HuH-7.5 (cell line): ENCODE data around the gene CYTL1.
"Not testable (repeated sequence)": the region's sequence is repeated elsewhere in the genome, so short reads cannot be mapped to it uniquely, and the experiment has no call there.

Source experiments
- DNase-seq: peaks from one replicate; pipeline ENCODE4 v3.0.0; 2011; ENCODE audit warnings: low spot score

CYTL1 gene

GRCh38 chr4:5033281-5033841 is 14.1 kb upstream of the CYTL1 start:
- DNase-seq, result no peak

DNA sequence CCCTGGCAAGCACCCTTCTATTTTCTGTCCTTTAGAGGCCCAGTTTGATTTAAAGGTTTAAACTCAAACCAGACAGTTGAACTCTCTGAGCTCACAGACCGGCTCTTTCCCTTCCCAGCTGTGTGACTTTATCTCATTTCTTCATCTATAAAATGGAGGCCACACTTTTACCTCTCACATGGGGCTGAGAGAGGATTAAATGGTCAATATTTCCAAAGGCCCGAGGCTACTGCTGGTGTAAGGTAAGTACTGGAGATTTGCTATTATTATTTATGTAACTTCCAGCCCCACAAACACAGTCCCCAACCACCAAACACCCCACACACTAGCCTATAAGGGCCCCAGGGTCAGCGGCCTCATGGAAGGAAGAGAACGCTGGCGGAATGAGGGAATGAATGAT is 13.6 kb upstream of the CYTL1 start:
- no peak for DNase-seq

GRCh38 chr4:5030927-5031326 is 11.7 kb upstream of the CYTL1 start:
- DNase-seq, result no peak

DNA sequence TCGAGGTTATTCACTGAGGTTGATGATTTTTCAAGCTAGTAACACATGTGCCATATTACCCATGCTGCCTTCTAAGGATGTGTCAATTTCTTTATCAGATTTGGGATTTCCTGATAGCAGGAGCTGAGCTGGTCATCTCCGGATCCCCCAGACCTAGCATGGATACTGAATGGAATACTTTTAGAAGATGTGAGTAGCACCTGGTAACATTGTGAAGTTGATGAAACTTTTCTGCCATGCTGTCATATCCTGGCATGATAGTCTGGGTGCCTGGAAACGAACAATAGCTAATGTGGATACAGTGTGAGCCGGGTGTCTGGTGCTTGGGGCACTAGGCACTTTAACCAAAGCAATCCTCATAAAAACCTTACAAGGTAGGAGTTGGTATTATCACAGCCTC is 11.0 kb upstream of the CYTL1 start:
- DNase-seq, result no peak

GRCh38 chr4:5029447-5029846 is 10.2 kb upstream of the CYTL1 start:
- no peak for DNase-seq

DNA sequence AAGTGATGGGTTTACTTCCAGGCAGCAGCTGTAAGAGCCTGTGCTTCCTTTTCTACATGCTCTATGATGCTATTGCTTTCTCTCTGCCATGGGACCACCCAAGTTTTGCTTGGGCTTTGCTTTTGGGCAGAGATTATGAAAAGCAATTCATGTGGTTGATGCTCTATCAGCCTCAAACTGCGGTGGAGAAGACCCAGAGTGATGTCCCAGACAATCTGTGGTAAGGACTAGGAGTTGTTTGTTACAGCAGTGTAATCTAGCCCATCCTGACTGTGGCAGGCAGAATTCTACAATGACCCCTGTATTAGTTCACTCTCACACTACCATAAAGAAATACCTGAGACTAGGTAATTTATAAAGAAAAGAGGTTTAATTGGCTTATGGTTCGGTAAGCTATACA is 9.2 kb upstream of the CYTL1 start:
- DNase-seq, result no peak

GRCh38 chr4:5027346-5027745 is 8.1 kb upstream of the CYTL1 start:
- no peak for DNase-seq

GRCh38 chr4:5026371-5026770 is 7.1 kb upstream of the CYTL1 start:
- DNase-seq, result no peak

DNA sequence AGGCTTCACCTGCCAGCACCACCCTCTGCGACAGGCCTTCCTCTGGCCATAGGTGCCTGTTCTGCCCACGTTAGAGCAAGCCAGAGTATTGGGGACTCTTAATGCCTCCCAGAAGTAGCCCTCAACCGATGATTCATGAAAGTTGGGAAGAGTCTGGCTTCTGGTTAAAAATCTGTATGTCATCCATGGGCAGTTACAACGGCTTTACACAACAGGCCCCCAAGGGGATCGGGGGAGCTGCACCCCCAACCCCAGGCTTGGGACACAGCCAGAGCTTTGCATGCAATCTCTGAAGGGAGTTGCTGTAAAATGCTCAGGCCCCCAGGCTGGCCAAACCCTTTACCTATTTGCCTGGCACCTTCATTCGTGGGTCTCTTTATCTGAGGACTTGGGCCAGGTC is 5.4 kb upstream of the CYTL1 start:
- no peak for DNase-seq

- DNase-seq, result no peak
These were observed 2.3 kb upstream of the CYTL1 start for GRCh38 chr4:5021546-5021945.

GRCh38 chr4:5020341-5020740 is 1.1 kb upstream of the CYTL1 start:
- no peak for DNase-seq

DNA sequence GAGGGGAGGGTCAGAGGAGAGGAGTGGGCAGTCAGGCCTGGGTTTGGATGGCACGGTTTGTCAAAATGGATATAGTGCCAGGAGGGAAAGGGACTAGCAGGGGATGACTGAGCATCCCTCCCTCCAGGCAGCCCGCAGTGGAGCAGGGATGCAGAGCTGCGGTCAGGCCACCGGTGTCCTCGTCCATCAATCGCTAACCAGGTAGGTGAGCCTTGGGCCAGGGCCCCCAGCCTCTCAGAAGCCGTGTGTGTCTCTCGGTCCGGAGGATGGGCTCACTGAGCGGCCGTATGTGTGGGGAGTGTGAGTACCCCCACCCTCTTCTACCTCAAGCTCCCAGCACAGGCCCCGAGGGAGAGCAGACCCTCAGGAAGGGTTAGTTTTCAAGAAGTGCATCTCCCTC is 538 bp upstream of the CYTL1 start:
- no peak for DNase-seq

DNA sequence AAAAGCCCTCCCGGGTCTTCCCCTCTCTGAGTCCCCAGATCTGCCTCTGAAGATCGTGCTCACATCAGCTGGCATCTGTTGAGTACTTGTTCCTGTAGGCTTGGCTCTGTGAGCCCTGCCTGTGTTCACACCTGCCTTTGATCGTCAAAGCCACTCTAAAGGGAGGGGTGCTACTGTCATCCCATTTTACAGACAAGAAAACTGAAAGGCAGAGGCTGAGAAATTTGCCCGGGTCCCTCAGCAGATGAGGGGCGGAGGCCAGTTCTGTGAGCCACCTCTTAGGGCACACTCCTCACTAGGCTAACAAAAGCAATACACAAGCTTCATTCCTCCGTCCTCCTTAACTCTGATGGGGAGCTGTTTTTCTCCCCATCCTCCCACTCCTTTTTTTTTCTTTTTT is 655 bp downstream of the CYTL1 start:
- no peak for DNase-seq

DNA sequence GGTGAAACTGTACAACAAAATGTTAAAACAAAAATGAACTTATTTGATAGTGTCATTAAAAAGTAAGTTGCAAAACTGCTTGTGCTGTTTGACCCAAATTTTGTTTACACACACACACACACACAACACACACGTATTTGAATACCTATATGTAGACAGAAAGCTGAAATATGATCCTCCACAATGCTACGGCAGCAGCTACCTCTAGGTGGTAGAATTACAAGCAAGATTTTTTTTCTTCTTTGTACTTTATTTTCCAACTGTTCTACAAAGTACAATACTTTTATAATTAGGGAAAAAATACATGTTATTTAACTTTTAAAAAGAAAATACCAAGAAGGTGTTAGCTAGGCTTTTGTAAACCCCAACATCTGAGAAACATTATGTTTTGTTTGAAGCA is 1.2 kb downstream of the CYTL1 start:
- DNase-seq, result no peak

DNA sequence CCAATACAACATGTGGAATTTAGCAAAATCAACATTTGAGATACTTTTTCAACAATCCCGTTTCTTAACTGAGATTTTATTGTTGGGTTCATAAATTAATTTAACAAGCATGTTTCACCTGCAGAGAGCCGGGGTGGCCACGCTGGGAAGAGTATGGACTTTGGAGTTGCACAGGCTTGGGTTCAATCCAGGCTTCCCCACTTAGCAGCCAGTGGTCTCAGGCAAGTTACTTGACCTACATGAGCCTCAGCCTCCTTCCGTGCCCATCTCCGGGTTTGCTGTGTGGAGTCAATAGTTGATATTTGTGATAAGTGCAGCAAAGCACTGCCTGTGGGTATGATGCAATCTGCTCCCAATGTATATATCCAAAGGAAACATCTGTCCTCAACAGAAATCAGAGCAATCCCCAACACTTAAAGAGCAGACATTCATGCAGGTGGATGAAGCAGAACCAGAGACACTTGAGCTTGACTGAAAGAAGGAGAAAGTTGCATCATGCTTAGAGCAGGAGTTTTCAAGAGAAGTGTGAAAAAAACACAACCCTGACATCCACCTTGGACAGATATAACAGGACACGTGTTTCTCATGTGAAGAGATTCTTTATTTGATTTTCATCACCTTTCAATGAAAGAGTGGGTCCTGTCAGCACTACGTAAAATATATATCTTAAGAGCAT is 5.1 kb downstream of the CYTL1 start:
- no peak for DNase-seq

GRCh38 chr4:5012958-5013357 is 6.3 kb downstream of the CYTL1 start:
- no peak for DNase-seq

DNA sequence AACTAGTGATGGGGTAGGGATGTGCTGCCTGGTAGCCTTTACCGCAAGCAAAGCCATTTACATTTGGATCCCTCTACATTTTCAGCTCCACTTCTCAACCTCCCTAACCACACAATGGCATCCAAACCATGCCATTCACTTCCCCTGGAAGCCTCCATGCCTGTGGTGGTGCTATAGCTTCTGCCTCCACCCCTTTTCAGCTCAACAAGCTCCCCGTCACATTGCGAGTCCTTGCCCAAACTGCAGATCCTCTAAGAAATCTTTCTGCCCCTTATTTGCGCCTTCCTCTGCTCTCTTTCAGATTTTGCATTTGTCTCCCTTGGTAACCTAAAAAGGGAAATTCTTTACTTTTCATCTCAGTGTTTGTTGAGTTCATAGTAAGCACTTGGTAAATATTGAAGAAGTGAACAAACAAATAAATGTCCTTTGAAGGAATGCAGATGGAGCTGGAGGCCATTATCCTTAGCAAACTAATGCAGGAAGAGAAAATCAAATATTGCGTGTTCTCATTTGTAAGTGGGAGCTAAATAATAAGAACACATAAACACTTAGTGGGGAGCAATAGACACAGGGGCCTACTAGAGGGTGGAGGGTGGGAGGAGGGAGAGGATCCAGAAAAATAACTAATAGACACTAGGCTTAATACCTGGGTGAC is 6.9 kb downstream of the CYTL1 start:
- no peak for DNase-seq

GRCh38 chr4:5010984-5011383 is 8.3 kb downstream of the CYTL1 start:
- no peak for DNase-seq

DNA sequence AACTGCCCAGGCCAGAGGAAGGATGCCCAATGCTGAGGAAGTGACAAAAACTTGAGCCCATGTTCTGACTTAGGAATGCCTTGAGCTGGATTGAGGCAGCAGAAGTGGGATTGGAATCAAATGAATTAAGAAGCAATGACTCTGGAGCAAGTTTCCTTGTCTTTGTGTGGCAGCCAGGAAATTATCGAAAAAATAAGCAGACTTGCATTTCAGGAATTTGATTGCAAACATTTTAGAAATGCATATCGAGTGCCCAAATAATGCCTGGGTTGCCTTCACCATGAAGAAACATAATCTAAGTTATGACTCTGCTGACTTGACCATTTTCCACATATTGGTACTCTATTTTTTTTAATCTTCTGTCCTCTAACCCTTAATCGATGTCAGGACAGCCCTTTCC is 9.5 kb downstream of the CYTL1 start:
- DNase-seq, result no peak

- DNase-seq, result not testable (repeated sequence)
These were observed 12.3 kb downstream of the CYTL1 start for GRCh38 chr4:5006932-5007331.

DNA sequence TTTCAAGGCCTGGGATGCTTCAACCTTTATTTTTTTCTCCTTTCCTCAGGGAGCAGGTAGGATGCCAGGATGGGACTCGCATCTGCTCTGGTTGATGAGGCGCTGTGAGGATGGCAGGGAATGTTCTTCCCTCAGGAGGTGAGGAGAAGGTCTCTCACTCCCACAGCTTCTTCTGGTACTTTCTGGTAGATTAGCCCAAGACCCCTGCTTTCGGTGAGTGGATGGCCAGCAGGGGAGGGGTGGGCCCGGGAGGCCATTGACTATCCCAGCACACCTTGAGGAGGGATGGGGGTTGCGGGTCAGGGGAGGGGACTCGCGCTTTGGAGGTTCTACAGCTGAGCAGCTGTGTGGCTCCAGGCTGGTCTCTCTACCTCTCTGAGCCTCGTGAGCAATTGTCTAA is 14.8 kb downstream of the CYTL1 start:
- no peak for DNase-seq

DNA sequence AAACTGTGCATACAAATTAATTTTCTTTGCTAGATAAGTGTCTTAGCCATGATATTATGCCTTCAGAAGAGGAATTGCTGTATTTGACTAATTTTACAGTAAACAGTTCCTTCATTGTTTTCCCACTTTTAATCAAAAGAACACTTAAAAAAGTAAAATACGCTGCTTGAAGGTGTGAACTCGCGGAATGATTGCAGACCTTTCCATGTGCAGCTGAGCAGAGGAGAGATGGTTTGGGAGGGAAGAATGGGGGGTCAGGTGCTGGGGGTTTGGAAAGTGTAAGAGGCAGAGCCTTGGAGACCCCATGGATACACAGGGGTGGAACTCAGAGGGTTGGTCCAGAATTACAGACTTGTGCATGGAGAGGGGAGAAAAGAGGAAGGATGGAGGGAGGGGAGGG is 15.3 kb downstream of the CYTL1 start:
- no peak for DNase-seq

DNA sequence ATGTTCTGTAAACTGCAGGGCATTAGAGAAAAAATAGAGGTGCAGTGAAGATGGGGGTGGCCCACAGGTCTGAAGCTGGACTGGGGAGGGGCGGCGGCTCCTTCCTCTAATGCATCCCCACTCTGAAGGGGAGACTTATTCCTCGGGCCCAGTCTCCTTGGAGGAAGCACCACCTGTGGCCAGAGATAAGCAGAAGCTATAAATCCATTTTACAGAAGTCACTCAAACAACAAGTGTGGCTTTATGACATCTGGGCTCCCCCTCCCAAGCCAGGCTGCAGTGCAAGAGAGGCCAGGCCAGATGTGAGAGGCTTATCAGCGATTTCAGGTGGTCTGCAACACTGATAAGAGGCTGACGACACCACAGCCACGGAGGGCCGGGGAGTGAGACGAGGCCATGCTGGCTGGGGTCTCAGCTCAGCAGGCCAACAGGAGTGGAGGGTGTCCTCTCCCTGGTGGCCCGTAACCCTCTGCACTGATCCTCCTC is 15.8 kb downstream of the CYTL1 start:
- DNase-seq, result no peak

DNA sequence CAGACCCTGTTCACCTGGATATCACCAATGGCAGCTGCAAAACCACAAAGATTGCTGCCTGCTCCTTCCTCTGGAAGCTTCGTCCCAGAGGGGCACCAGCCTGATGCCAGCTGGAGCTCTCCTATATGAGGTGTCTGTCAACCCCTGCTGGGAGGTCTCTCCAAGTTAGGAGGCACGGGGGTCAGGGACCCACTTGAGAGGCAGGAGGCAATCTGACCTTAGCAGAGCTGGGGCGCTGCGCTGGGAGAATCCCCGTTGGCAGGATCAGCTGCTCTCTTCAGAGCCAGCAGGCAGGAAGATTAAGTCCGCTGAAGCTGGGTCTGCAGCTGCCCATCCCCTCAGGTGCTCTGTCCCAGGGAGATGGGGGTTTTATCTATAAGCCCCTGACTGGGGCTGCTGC is 17.6 kb downstream of the CYTL1 start:
- not testable (repeated sequence) for DNase-seq
